ENCODE data around the gene NUBPL.

- no peak for TF ChIP-seq CTCF (IDR thresholded peaks at IDR 0.05)
- TF ChIP-seq POLR2A (IDR thresholded peaks at IDR 0.05) = no peak
These were observed 165.1 kb downstream of the NUBPL start for GRCh38 chr14:31726337-31726736.

Measured in lower leg skin (tissue), 3 donors.